GM21390 (cell line): ENCODE measurements around the gene STEAP1B.
"Not testable (repeated sequence)": the region's sequence is repeated elsewhere in the genome, so short reads cannot be mapped to it uniquely, and the experiment has no call there.

Source experiments
- ATAC-seq: cut with Tn5 transposase; IDR thresholded peaks from one replicate; pipeline ENCODE4 v1.9.1; 2021; ENCODE audit not compliant: unreplicated experiment

Gene STEAP1B

GRCh38 chr7:22433165-22433700, 66.8 kb downstream of the STEAP1B start:
- ATAC-seq: not testable (repeated sequence)

- ATAC-seq: no peak
Observed at GRCh38 chr7:22432203-22432718, 67.7 kb downstream of the STEAP1B start.

- ATAC-seq: no peak
Observed at GRCh38 chr7:22430457-22430856, 69.5 kb downstream of the STEAP1B start.

DNA sequence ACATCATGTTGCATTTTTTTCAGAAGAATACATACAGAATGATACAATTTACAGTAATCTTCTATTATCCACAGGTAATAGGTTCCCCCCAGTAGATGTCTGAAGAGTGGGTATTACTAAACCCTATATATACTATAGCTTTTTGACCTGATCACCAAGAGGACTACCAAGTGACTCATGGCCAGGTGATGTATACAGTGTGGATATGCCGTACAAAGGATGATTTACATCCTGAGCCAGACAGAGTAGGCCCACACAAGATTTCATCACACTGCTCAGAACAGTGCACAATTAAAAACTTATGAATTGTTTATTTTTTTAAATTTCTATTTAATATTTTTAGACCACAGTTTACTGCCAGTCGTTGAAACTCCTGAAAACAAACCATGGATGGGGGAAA, 70.6 kb downstream of the STEAP1B start:
- ATAC-seq: no peak

DNA sequence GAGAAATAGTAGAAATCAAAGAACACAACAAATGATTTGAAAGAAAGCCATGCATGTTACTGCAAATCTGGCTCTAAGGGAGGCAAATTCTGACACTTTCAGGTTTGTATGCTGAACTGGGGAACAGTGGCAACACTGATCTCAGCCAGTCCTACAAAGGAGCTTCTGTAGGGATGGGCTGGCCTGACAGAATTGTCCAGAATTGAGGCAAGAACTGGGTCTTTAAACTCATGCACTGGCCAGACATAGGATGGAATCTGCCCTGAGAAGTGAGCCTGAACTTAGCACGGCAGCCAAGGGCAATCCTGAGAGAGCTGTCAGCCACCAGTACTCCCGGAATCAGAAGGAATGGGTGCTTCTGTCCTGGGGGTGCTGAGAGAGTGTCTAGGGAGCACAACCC, 72.1 kb downstream of the STEAP1B start:
- no peak for ATAC-seq

- ATAC-seq: no peak
Observed at GRCh38 chr7:22427104-22427503, 72.9 kb downstream of the STEAP1B start.

DNA sequence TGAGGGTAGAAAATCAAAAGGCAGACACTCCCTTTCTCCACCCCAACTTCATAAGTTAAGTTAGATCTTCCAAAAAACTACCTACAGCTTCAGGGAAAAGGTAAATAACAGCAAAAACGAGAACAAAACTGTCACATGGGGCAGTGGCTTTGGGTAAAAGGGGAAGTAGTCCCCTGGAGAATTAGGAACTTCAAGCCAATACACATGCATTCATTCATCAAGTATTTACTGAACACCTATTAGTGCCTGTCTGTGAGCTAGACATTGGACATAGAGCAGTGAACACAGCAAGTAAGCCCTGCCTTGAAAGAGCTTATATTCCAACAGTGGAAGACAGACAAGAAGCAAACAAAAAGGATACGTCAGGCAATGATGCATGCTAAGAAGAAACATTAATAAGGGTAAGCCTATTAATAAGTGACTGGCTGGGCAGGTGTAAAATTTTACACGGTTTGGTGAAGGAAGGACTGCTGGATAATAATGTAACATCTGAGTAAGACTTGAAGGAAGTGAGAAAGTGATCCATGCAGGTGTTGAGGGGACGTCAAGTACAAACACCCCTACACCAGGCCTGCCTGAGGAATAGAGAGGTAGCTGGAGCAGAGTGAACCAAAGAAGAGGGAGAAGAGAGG, 73.4 kb downstream of the STEAP1B start:
- ATAC-seq: peak; percentile 71

GRCh38 chr7:22425361-22425760, 74.6 kb downstream of the STEAP1B start:
- ATAC-seq: no peak

GRCh38 chr7:22422831-22423615, 77.0 kb downstream of the STEAP1B start:
- no peak for ATAC-seq

- no peak for ATAC-seq
Observed at GRCh38 chr7:22420973-22421635, 78.9 kb downstream of the STEAP1B start.

DNA sequence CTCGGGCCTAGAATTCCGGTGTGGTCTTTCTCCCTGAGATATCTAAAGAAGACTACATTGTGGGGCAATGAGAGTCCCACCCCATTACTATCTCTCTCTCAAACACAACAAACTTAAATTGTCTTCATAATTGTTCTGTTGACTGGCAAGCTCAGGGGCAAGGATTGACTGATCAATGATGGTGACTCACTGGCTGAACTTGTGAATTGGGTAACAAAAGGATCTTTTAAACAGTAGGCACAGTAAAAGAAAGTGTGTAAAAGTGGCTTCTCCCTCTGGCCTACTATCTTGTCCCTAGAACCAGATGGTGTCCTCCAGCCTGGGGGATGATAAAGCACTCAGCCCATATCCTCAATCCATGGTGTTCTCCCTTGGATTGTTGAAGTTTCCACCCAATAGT, 80.0 kb downstream of the STEAP1B start:
- no peak for ATAC-seq

DNA sequence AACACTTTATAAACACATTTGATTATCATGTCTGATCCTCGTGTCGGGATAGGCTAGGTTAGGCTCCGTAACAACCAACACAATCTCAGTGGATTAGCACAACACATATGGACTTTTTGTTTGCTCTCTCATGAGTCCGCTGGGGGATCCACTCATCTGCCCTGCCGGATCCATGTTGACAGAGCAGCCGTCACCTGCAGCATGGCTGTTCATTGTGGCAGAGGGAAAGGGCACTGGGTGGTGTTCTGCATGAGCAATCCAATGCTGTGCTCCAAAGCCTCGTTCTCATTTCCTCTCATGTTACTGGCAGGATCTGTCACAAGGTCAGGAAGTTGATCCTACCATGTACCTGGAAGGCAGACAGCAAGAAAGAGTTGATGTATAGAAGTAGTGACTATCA, 80.5 kb downstream of the STEAP1B start:
- no peak for ATAC-seq

GRCh38 chr7:22418251-22419046, 81.5 kb downstream of the STEAP1B start:
- ATAC-seq: no peak

DNA sequence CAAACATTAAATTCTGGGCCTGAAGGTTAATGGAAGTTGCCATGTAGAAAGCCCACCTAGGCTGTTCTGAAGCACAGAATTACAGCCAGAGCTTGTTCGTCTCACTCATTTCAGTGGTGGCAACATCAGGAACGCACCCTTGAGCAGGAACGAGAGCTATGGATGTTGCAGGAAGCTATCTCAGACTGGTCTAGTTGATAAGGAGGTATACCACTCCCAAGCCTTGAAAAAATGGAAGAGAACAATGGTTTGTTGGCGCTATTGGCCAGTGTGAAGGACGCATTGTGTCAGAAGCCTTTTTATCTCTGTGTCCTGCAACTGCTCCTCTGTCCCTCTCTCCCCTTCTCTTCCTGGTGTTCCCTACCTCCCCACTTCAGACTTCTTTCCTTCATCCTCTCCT, 82.1 kb downstream of the STEAP1B start:
- ATAC-seq: no peak

DNA sequence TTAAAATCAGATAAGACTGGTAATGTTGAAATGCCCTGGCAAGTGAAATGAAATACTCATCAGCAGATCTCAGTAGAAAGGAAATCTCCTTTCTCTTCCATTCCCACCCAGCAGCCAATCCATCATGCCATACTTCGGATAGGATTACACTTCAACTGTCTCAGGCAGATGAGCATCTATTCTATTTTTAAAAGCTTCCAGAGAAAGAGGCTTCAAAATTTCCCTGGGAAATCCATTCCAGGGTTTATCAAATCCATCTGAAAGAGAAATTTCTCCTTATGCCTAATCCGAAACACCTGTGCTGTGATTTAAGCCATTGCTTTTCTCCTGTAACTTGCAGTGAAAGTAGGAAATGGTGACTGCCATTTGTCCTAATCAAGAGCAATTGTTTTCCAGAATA, 82.6 kb downstream of the STEAP1B start:
- ATAC-seq: no peak

GRCh38 chr7:22414424-22414823, 85.6 kb downstream of the STEAP1B start:
- no peak for ATAC-seq

DNA sequence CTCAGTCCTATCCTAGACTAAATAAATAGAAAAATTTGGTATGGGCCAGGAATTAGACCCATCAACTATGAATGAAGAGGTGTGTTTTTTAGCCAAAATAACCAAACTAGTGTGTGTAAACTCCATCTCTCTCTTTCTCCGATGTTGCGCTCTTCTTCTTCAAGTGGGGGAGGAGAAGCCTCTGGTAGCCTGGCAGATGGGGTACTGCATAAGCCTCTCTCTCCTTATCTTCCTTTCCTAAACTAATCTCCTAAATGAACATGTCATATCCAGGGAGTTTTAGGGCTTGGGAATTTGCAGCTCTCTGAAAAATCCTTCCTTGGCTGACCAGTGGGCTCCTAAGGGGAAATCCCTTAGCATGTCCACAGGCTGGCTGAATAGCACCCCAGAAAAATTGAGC, 86.8 kb downstream of the STEAP1B start:
- ATAC-seq: no peak

DNA sequence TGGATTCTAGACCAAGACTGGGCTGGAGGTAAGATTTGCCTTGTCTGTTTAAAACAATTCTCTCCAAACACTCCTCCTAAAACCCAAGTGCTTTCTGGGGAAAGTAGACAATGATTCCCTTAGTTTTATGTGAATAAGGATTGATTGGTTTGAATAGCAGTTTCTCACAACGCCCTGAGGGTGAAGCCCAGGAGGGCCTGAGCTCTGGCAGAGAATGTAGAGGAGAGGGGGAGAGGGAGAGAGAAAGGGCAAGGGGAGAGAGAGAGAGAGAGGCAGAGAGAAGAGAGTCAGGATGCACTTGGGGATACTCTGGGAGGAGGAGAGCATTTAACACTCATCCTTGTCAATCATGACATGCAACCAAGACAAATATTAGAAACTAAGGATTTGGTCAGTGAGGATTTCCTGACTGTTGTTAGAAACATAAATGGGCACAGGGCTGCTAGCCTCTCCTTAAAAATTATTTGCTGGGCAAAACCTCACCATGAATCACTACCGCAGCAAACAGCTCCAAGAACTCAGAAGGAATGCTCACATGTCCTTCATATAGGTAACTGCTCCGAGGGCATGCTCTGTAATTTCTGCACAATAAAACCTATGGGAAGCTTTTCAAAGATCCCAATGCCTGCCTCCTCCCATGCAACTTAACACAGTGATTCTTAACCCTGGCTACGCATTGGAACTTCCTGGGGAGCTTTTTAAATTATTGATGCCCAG, 87.9 kb downstream of the STEAP1B start:
- ATAC-seq: no peak

GRCh38 chr7:22406715-22407114, 93.3 kb downstream of the STEAP1B start:
- no peak for ATAC-seq

DNA sequence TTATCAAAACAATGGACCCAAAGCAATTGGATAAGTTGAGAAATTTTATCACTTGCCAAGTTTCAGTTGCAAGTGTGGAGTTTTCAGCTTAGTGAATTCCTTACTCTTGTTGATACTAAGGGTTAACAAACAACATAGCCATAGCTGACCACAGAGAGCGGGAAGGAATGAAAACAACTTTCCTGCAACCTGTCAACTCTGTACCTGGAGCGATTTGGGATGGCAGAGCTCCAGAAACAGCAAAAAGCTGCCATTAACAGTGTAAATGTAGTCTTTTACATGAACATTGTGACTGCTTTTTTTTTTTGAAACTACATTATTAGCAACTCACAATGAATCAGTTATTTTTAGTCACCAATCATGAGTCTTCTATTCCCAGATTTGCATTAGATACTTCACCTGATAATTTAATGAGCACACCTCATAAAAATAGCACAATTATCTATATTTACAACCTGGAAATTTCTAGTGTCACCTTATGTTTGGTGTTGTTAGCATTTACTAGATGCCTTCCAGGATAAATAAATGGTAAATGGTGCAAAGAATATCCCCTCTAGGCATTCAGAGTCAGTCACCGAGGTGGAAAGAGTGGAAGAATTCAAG, 95.5 kb downstream of the STEAP1B start:
- no peak for ATAC-seq
